HG02610 (cell line): ENCODE results near the gene HNRNPUL1.
"Not testable (repeated sequence)": the region's sequence is repeated elsewhere in the genome, so short reads cannot be mapped to it uniquely, and the experiment has no call there.

ENCODE experiments used
- ATAC-seq: cut with Tn5 transposase; IDR thresholded peaks from one replicate; pipeline ENCODE4 v1.9.1; 2021; ENCODE audit warnings: mild to moderate bottlenecking, moderate library complexity; ENCODE audit not compliant: unreplicated experiment

HNRNPUL1 gene

DNA sequence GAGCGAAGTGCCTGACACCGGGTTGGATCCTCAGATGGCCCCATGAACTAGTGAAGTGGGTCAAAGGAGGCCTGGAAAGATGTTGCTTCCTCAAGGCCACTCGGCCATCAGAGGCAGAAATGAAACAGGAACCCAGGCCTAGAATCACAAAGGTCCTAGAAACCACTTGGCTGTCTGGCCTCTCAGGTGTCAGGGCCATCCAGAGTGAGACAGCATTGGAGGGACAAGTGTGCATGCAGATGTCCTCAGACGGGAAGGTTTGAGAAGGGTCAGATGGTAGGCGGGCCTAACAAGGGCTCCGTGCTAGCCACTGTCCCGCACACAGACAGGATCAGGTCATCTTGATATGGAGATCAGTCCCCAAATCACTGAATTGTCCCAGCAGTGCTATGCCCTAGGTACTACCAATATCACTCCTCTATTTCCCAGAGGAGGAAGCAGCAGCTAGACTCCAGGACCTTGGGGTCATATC lies 60.1 kb downstream of the HNRNPUL1 start:
- ATAC-seq = no peak

DNA sequence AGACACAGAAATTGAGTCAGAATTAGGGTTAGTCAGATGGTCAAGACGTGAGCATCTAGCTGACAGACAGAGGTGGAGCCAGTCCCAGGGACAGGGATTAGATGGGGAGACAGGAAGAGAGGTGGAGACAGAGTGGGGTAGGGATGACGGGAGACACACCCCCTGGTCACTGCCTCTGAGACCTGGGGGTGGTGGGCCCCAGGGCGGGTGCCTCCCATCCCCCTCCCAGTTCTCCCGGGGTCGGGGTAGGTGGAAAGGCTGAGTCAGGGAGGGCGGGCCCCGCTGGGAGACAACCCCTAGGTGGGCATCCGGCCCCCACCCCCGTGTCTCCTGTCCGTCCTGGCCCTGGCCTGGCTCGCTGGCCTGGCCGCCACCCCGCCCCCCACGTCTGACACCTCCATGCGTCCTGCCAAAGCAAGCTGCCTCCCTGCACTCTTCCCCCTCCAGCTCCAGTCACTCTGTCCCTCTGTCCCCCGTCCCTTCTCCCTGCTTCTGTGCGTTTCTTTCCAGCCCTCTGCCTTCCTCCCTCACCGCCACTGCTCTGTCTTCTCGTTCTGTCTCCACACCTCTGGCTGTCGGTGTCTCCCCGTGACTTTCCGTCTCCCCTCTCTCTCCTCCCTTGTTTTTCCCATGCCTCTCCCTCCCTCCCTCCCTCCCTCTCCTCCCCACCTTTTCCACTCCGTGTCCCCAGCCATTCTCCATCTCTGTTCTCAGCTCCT lies 60.9 kb downstream of the HNRNPUL1 start:
- no peak for ATAC-seq

DNA sequence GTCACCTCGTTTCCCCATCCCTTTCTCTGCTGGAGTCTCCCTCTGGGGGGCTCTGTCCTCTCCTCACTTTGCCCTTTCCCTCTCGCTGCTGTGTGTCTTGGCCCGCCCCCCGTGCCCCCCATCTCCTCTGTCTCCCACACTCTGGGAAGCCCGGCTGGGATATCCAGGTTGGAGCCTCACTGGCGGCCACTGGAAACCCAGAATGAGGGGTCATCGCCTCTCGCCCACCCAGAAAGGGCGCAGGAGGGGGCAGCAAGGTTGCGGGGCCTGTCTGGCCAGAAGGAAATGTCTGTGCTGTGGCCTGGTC lies 61.4 kb downstream of the HNRNPUL1 start:
- no peak for ATAC-seq

DNA sequence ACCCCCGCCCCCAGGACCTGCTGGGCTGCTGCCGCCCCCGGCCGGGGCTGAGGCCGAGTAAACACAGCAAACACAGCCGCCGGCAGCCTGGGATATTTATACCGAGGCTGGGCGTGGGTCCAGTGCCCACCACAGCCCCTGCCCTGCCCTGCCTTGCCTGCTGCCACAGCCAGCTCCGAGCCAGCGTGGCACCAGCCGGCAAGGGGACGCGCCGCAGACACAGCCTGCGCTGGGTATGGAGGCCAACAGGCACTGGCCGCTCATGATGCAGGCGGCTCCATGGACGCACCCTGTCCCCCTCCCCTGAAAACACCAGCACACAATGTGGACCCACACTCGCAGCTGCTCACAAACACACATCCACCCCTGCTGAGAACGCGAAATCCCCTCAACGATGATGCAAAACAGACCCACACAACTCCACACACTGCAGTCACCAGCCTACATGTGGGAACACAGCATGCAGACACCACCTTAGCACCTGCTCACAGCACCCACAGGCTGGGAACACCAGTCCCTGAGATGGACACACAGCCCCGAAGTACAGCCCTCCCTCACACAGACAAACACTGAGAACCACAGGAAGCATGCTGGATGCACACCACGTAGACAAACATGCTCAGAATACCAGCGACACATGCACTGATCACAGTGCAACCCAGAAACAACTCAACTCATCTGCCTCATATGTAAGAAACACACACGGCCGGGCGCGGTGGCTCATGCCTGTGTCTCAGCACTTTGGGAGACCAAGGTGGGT lies 62.0 kb downstream of the HNRNPUL1 start:
- ATAC-seq = peak; percentile 44

DNA sequence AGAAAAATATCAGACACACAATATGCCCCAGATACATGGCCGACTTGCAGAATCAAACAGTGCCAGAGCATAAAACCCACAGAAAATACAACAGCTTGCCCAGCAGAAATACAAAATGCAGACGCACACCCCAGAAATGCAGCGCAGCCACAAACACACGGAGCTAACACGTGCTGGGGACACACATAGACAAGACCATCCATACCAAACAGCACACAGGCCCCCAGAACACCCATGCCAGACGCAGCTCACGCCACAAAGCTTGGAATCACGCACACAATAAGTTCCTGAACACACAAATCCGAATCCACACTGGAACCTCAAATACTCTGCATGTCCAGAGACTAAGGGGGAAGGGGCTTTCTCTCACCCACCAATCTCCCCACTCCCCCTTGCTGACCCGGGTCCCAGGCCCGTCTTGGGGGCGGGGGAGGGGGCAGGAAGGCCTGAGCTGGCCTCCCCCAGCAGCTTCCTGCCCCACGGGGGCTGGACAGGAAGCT lies 63.0 kb downstream of the HNRNPUL1 start:
- ATAC-seq = no peak

DNA sequence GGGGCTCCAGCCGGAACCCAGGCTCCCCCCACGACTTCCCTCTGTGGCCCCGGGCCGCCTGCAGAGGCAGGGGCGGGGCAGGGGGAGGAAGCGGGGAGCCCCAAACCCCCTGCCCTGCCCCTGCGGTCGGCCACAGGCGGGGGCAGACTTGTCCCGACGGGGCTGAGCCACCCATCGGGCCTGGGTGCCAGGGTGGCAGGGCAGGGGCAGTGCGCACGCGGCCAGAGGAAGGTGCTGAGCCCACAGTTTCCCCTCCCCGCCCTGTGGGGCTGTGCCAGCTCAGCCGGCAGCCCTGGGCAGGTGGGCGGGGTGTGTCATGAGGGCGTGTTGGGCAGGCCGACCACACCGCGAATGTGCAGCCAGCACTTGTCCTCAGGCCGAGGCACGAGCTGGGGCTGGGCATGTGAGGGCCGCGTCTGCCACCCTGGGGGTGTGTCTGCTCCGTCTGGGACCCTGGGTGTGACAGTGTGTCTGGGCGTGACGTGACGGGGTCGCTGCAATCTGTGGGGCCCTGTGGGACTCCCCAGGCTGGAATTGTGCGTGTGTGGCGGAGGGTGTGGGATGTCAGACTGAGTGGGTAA lies 63.5 kb downstream of the HNRNPUL1 start:
- peak; percentile 23 for ATAC-seq

DNA sequence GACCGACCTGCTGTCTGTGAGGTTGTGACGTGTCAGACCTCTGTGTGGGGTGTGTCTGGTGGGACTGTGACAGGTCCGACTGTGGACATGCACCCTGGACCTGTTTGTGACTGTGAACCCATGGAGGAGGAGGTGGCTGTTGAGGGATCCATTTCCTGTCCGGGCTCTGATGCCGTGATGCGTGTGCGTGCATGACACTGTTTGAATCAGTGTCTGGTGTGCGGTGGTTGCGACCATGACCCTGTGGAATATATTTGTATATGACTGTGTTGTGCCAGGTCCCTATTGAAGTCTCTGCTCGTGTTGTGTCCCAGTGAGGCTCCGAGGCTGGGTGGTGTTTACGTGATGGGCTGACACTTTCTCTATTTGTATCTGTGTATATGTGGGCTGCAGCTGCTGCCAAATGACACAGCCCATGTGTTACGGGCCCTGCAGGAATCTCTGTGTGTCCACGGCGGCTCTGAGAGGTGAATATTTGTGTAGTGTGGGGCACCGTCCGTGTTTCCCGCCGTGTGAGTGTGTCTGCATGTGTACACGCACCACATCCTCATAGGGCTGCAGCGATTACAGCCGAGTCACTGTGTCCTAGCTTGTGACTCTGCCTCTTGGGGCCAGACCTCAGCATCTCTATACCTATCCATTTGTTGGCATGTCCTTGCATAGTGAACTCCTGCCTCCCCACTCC lies 64.1 kb downstream of the HNRNPUL1 start:
- ATAC-seq = no peak

DNA sequence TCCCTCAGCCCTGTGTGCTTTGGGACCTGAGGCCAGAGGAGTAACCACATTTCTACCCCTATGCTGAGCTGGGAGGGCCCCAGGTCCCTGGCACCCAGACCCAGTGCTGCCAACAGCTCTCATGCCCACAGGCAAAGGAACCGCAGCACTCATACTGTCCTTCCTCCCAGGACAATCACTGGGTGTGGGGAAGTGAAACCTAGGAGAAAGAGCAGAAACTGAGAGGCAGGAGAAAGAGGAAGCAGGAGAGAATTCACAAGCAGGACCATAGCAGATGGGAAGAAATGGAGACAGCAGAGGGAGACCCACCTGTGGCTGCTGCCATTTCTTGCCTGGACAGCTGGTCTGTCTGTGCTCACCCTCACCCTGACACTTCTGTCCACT lies 64.7 kb downstream of the HNRNPUL1 start:
- no peak for ATAC-seq

DNA sequence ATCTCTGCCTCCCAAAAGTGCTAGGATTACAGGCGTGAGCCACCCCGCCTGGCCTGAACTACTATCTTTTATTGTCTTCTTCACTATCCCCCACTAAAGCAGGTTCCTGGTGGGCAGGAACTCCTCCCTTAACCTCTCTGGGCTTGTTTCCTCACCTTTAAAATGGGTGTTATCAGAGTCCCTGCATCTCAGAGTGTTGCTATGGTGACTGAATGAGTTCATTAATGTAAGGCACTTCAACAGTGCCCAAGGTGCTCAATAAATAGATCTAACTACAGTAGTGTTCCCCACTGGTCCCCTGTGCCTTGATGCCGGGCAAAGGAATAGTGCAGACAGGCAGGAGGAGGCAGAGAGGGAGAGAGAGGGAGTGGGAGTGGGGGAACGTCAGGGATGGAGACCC lies 66.3 kb downstream of the HNRNPUL1 start:
- ATAC-seq = no peak

DNA sequence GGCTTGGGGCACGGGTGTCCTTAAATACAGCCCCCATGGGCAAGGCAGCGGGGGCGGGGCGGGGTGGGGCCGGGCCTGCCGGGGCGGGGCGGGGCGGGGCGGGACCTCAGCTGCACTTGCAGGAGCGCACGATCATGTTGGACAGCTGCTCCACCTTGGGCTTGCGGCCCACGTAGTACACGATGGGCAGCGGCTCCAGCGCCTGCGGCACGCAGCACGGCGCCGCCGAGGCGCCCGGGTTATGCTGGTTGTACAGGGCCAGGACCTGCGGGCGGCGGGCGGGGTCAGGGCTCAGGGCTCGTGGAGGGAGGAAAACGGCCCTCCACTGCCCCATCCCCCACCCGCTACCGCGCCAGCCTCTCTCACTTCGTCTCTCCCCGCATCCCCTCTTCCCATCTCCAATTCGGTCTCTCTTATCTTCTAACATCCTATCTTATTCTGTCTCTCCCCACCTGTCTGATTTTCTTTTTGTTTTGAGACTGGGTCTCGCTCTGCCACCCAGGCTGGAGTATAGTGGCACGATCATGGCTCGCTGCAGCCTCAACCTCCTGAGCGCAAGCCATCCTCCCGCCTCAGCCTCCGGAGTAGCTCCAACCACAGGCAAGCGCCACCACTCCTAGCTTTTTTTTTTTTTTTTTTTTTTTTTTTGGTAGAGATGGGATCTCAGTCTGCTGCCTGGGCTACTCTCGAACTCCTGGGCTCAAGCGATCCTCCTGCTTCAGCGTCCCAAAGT lies 66.9 kb downstream of the HNRNPUL1 start:
- no peak for ATAC-seq

DNA sequence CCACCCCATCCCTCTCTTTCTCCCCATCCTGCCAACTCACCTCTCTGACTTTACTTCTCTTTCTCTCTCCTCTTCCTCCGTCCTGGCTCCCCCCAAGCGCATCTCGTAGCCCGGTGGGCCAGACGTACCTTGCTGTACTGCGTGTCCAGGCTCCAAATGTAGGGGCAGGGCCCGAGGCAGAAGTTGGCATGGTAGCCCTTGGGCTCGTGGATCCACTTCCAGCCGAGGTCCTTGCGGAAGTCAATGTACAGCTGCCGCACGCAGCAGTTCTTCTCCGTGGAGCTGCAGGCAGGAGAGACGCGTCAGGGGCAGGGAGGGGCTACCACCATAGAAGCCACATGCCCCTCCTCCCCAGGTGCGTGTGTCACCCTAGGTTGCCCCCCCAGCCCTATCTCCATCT lies 67.8 kb downstream of the HNRNPUL1 start:
- no peak for ATAC-seq

DNA sequence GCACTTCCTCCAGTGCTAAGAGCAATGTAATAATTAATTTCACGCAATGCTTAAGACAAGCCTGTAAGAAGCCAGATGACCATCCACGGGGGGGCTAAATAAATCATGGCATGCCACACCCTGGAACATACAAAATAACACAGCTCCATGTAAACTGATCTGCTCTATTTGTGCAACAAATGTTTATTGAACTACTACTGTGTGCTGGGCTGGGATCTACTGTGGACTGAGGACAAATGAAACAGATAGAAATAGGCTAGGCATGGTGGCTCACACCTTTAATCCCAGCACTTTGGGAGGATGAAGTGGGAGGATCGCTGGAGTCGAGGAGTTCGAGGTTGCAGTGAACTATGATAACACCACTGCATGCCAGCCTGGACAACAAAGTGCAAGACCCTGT lies 68.3 kb downstream of the HNRNPUL1 start:
- no peak for ATAC-seq

DNA sequence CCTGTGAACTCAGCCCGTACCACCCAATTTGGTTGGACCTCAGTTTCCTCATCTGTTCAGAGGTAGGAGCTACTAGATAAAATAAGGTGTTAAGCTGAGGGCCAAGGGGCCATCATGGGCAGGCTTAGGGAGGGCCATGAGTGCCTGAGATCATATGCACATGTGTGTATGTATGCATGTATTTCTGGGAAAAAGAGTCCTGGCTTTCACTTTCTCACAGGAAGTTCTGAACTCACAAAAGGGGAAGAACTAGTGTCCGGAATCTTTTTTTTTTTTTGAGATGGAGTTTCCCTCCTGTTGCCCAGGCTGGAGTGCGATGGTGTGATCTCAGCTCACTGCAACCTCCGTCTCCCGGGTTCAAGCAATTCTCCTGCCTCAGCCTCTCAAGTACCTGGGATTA lies 70.6 kb downstream of the HNRNPUL1 start:
- ATAC-seq = no peak

DNA sequence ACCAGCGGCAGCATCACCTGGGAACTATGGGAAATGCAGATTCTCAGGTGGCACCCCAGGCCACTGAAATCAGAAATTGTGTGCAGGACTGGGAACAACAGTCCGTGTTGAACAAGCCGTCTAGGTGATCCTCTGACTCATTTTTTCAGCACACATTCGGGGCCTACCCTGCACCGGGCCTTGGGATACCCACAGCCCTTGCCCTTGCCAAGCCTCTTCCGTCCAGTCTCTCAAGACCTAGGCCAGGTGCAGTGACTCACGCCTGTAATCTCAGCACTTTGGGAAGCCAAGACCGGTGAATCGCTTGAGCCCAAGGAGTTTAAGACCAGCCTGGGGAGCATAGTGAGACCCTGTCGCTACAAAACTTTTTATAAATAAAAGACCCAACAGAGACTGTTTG lies 71.3 kb downstream of the HNRNPUL1 start:
- no peak for ATAC-seq

DNA sequence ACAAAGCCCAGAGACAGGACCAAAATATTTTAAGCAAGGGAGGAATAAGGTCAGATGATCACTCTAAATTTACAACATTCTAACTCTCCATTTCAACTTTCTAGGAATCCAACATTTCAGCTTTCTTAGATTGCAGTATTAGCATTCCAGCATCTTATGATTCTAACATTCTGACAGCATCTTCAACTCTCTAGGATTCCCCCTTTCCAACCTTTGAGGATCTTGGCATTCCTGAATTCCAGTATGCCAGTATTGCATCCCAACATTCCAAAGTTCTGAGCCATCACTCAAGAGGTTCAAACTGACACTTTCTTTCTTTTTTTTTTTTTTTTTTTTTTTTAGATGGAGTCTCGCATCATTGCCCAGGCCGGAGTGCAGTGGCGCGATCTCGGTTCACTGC lies 75.8 kb downstream of the HNRNPUL1 start:
- no peak for ATAC-seq

DNA sequence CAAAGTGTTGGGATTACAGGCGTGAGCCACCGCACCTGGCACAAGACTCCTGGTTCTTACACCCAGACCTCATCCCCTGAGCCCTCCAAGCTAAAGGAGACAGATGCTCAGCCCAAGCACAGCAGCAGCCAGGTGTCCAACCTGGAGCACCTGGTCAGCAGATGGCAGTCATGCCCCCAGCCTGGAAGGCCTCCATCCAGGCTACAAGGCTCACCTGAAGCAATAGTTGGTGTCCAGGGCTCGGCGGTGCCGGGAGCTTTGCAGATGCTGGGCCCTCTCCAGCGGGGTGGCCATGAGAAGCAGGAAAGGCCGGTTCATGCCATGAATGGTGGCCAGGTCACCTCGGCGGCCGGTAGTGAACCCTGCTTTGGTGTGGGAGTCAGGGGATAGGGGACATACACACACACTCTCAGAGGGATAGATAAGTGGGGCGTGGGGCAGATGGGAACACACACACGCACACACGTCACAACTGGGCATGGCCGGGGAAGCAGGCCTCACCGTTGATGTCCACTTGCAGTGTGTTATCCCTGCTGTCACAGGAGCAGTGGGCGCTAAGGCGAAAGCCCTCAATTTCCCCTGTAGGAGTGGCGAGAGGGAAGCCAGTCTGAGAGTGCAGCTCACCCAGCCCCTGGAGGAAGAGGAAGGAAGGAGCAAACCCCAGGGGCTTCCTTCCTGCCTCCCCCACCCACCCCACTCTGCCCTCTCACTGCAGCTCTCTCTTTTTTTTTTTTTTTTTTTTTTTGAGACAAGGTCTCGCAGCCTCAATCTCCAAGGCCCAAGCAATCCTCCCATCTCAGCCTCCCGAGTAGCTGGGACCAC lies 77.7 kb downstream of the HNRNPUL1 start:
- no peak for ATAC-seq

DNA sequence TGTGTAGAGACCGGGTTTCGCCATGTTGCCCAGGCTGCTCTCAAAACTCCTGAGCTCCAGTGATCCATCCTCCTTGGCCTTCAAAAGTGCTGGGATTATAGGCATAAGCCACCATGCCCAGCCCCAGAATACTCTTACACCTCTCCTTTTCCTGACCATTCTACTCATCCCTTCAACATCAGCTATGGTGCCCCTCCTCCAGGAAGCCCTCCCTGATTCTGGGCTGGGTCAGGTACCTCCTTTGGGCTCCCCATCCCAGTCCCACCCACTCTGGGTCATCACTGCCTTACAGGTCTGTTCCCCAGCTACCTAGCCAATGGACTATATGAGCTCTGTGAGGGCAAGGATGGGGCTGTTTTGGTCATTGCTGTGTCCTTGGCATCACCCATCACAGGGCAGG lies 80.0 kb downstream of the HNRNPUL1 start:
- no peak for ATAC-seq

DNA sequence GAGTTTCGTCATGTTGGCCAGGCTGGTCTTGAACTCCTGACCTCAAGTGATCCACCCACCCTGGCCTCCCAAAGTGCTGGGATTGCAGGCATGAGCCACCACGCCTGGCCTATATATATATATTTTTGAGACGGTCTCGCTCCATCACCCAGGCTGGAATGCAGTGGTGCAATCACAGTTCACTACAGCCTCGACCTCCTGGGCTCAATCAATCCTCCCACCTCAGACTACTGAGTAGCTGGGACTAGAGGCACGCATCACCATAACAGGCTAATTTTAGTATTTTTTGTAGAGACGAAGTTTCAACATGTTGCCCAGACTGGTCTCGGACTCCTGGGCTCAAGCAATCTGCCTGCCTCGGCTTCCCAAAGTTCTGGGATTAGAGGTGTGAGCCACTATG lies 82.7 kb downstream of the HNRNPUL1 start:
- not testable (repeated sequence) for ATAC-seq

DNA sequence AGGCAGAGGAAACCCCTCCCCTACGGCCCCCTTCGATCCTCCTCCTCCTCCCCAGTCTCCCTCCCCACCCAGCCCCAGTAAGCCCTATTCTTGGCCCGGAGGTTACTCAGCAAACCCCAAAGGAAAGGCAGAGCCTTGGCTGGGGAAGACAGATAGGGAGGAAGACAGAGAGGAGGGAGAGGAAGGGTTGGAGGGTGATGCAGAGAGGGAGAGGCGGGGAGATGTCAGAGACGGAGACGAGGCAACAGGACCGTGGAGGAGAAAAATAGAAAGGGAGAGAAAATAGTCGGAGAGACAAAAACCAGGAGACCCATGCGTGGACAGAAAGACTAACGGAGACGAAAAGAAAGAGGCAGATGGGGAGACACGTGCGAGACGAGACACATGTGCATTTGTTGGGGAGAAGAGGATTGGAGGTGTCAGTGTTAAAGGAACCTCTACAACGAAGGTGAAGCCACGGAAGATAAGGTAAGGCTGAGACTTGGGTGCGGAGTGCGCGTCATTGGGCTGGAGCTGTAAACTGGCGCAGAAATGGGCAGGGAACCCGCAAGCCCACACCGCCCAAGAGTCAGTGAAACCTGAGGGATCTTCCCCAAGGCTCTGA lies 86.7 kb downstream of the HNRNPUL1 start:
- no peak for ATAC-seq
